KOPT-K1 (cell line): ENCODE data around the gene PJA1.

Experiments
- H3K27ac ChIP-seq: fragments of 200-600 bp; sonication (generic); 2 replicates; pipeline ENCODE4 v1.5.1; 2016; ENCODE audit warnings: antibody characterized with exemption, mild to moderate bottlenecking, low read depth, low read length; ENCODE audit not compliant: poor library complexity, severe bottlenecking
- H3K36me3 ChIP-seq: fragments of 200-600 bp; sonication (generic); 2 replicates; pipeline ENCODE4 v1.5.1; 2017; ENCODE audit warnings: antibody characterized with exemption, mild to moderate bottlenecking, low read length, moderate library complexity; ENCODE audit not compliant: insufficient read depth
- H3K9me3 ChIP-seq: fragments of 200-600 bp; sonication (generic); 2 replicates; pipeline ENCODE4 v1.5.1; 2017; ENCODE audit warnings: antibody characterized with exemption, low read length, mild to moderate bottlenecking; ENCODE audit not compliant: insufficient read depth, poor library complexity, severe bottlenecking

The PJA1 gene

DNA sequence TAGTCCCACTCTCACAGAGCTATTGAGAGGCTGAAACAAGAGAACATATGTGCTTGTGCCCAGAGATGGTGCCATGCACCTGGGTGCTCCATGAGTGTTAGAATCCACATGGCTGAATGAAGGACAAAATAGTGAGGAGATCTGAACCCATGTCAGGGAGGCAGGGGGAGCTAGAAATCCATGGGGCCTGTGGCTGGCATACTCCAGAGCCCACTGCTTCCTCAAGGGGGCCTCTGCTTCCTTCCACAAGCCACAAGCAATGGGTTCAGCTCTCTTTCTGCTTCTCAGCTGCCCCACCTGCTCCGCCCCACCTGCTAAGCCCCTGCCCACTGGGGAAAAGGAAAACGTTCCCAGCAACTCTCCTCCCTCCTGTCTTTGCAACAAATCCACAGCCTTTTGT, 46.1 kb downstream of the PJA1 start:
- Histone ChIP-seq H3K9me3 (no peaks in the 10 kb centered on the region), H3K27ac (no peak overlapping the region)

GRCh38 chrX:69117876-69118526, 47.3 kb downstream of the PJA1 start:
- H3K27ac ChIP-seq: no peak overlapping the region

More for the DNA sequence above, 46.1 kb downstream of the PJA1 start:
- H3K36me3 ChIP-seq: no peaks in the 10 kb centered on the region

DNA sequence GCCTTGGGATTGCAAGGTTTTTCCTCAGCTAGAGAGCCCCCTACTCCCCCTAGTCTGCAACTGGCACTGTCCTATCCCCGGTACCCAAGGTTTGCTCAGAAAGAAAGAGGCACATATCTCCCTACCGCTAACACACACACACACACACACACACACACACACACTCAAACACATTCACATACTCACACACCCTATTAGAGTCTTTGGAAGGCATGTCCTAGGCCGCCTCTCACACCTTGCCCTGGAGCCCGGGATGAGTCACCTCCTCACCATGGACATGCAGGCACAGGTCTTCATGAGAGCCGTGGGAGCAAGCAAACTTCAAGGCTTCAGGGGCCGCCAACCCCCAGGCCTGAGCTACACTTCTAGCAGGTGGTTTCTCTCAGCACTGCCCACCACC, 49.2 kb downstream of the PJA1 start:
- Histone ChIP-seq H3K36me3 (no peaks in the 10 kb centered on the region), H3K27ac (no peak overlapping the region), H3K9me3 (no peaks in the 10 kb centered on the region)

More at GRCh38 chrX:69117876-69118526, 47.3 kb downstream of the PJA1 start:
- Histone ChIP-seq H3K9me3 (no peaks in the 10 kb centered on the region), H3K36me3 (no peaks in the 10 kb centered on the region)

- Histone ChIP-seq H3K36me3 (no peaks in the 10 kb centered on the region), H3K9me3 (no peaks in the 10 kb centered on the region), H3K27ac (no peak overlapping the region)
These were observed 51.5 kb downstream of the PJA1 start for GRCh38 chrX:69113723-69114122.
